ENCODE measurements around the gene SREBF2.

DNA sequence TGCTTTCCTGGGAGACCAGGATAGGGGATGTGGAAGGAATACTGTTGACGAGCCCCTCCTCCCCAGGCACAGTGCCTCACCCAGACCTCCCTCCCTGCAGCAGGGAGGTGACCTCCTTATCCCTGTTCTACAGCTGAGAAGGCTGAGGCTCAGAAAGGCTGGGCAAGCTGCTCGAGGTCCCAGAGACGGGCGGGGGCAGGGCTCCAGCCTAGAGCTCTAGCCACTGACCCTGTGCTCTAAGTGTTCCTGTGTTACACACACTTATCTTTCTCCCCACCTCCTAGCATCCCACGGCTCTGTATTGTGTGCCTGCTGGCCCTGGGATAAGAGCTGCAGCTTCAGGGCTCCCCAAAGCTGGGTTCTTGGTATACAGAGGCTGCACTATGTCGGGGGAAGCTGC lies 24.5 kb upstream of the SREBF2 start:
- no peak for TF ChIP-seq EZH2 (IDR thresholded peaks at IDR 0.05; ENCODE audit: low read length, unreplicated experiment)
- TF ChIP-seq, protein P1, sequence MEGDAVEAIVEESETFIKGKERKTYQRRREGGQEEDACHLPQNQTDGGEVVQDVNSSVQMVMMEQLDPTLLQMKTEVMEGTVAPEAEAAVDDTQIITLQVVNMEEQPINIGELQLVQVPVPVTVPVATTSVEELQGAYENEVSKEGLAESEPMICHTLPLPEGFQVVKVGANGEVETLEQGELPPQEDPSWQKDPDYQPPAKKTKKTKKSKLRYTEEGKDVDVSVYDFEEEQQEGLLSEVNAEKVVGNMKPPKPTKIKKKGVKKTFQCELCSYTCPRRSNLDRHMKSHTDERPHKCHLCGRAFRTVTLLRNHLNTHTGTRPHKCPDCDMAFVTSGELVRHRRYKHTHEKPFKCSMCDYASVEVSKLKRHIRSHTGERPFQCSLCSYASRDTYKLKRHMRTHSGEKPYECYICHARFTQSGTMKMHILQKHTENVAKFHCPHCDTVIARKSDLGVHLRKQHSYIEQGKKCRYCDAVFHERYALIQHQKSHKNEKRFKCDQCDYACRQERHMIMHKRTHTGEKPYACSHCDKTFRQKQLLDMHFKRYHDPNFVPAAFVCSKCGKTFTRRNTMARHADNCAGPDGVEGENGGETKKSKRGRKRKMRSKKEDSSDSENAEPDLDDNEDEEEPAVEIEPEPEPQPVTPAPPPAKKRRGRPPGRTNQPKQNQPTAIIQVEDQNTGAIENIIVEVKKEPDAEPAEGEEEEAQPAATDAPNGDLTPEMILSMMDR (conservative IDR thresholded peaks at IDR 0.05; ENCODE audit: low read depth, low read length): no peak
- no peak for TF ChIP-seq EZH2phosphoT487 (IDR thresholded peaks at IDR 0.05; ENCODE audit: borderline replicate concordance, low read length)

All from PC-3 (cell line).